ENCODE data around the gene CFAP161. TPM values are rescaled to one million over a fixed set of nuclear protein-coding genes. Genes with fewer than 3 reads are reported as not detected.

The CFAP161 gene
- total and polyA plus RNA-seq, 9 of the 15 experiments (the other 6 are each of a cell fraction or from before 2014, with no cell fraction given): 25.8 to 83.3 (median 75.6) TPM

DNA sequence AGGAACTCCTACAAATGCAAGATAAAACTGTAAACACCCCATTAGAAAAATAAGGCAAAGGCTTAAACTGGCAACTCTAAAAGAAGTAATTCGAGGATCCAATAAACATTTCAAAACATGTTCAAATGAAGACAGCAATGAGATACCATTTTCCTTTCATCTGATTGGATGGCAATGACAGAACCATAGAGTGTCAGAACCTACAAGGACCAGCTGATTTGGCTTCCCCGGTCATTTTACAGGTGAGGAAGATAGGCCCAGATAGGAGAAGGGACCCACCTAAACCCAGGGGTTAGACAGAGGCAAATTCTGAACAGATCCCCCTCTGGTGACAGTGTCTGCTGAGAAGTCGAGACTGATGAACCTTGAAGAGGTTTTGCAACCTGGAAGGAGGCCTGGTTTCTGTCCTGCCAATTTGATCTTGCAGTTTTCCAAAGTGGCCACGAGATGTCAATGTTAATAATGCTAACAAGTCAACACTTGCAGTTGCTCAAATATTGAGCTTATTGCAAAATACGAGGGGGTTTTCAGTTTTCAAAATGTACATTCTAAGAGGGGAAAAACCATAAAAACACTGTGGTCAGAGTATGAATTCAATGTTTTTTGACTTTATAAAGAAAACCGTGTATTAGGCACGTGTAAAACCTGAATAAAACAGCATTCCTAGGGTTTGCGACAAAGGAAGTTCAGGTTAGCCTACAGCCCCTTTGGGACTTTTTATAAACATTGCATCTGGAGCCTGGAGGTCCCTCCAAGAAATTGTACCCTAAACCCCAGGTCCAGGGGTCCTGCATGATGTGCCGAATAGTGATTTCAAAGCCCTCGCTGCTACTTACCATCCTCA lies 21.5 kb downstream of the CFAP161 start:
- ATAC-seq: peak; percentile 86
- TF ChIP-seq, protein P1, sequence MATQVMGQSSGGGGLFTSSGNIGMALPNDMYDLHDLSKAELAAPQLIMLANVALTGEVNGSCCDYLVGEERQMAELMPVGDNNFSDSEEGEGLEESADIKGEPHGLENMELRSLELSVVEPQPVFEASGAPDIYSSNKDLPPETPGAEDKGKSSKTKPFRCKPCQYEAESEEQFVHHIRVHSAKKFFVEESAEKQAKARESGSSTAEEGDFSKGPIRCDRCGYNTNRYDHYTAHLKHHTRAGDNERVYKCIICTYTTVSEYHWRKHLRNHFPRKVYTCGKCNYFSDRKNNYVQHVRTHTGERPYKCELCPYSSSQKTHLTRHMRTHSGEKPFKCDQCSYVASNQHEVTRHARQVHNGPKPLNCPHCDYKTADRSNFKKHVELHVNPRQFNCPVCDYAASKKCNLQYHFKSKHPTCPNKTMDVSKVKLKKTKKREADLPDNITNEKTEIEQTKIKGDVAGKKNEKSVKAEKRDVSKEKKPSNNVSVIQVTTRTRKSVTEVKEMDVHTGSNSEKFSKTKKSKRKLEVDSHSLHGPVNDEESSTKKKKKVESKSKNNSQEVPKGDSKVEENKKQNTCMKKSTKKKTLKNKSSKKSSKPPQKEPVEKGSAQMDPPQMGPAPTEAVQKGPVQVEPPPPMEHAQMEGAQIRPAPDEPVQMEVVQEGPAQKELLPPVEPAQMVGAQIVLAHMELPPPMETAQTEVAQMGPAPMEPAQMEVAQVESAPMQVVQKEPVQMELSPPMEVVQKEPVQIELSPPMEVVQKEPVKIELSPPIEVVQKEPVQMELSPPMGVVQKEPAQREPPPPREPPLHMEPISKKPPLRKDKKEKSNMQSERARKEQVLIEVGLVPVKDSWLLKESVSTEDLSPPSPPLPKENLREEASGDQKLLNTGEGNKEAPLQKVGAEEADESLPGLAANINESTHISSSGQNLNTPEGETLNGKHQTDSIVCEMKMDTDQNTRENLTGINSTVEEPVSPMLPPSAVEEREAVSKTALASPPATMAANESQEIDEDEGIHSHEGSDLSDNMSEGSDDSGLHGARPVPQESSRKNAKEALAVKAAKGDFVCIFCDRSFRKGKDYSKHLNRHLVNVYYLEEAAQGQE (IDR thresholded peaks at IDR 0.05; ENCODE audit: borderline replicate concordance): peak; percentile 87
- TF ChIP-seq, protein P1 (CRISPR knock-in tag; IDR thresholded peaks at IDR 0.05; ENCODE audit: low read depth): no peak
- TF ChIP-seq, protein P2, sequence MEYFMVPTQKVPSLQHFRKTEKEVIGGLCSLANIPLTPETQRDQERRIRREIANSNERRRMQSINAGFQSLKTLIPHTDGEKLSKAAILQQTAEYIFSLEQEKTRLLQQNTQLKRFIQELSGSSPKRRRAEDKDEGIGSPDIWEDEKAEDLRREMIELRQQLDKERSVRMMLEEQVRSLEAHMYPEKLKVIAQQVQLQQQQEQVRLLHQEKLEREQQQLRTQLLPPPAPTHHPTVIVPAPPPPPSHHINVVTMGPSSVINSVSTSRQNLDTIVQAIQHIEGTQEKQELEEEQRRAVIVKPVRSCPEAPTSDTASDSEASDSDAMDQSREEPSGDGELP (CRISPR knock-in tag; IDR thresholded peaks at IDR 0.05; ENCODE audit: borderline replicate concordance): peak; percentile 42
- TF ChIP-seq CEBPB (tag; IDR thresholded peaks at IDR 0.05) (peak; percentile 97), TRIM24 (IDR thresholded peaks at IDR 0.05) (0 out of 4 replicates have a peak, but pooled peaks of 1 of the 2 experiments have one; percentile 14), NCOA6 (IDR thresholded peaks at IDR 0.05) (no peak)
- TF ChIP-seq, protein P3, sequence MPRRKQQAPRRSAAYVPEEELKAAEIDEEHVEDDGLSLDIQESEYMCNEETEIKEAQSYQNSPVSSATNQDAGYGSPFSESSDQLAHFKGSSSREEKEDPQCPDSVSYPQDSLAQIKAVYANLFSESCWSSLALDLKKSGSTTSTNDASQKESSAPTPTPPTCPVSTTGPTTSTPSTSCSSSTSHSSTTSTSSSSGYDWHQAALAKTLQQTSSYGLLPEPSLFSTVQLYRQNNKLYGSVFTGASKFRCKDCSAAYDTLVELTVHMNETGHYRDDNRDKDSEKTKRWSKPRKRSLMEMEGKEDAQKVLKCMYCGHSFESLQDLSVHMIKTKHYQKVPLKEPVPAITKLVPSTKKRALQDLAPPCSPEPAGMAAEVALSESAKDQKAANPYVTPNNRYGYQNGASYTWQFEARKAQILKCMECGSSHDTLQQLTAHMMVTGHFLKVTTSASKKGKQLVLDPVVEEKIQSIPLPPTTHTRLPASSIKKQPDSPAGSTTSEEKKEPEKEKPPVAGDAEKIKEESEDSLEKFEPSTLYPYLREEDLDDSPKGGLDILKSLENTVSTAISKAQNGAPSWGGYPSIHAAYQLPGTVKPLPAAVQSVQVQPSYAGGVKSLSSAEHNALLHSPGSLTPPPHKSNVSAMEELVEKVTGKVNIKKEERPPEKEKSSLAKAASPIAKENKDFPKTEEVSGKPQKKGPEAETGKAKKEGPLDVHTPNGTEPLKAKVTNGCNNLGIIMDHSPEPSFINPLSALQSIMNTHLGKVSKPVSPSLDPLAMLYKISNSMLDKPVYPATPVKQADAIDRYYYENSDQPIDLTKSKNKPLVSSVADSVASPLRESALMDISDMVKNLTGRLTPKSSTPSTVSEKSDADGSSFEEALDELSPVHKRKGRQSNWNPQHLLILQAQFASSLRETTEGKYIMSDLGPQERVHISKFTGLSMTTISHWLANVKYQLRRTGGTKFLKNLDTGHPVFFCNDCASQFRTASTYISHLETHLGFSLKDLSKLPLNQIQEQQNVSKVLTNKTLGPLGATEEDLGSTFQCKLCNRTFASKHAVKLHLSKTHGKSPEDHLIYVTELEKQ (CRISPR knock-in tag; IDR thresholded peaks at IDR 0.05): no peak

More for the DNA sequence above, 21.5 kb downstream of the CFAP161 start:
- H4K20me1 ChIP-seq (replicated peaks; ENCODE audit: control insufficient read depth, insufficient read depth, low read length): no peaks in the 10 kb centered on the region
- WGBS (ENCODE audit: insufficient coverage, low coverage, missing lambda C conversion rate): 39% methylated on average over 10 of the region's 10 CpGs
- H3K9me3 ChIP-seq (replicated peaks; ENCODE audit: control insufficient read depth, insufficient read depth, low read depth, low read length): no peaks in the 10 kb centered on the region
- no peaks in the 10 kb centered on the region for H3K79me2 ChIP-seq (ENCODE audit: control insufficient read depth, insufficient read depth, low read length)
- no TSS peak for BruUV-seq (replicated peaks)
- peak overlapping the region; percentile 35 for H2AFZ ChIP-seq (ENCODE audit: low read depth, low read length)
- DNase-seq (ENCODE audit: extremely low read depth in 1 of 4, low spot score in 3 of 4) (peak; percentile 37 to 72 (median 53)), FAIRE-seq (peak; percentile 92)
- ChIA-PET POLR2A (interaction anchor here (0.6 to 1.9 kb wide), 5 partner anchors 8 to 1147 kb away, joined by 3 to 13 read pairs (median 6); no protein-coding TSS in a partner anchor), CTCF (ENCODE audit: low intra/inter-chr PET ratio) (interaction anchor here (0.7 to 2.8 kb wide), 8 partner anchors 50 to 179 kb away, joined by 3 to 38 read pairs (median 4); no protein-coding TSS in a partner anchor)
- no peaks in the 10 kb centered on the region; a peak in 3 of 5 replicates for H3K4me1 ChIP-seq (replicated peaks in 1 of 2; ENCODE audit: control insufficient read depth in 2 of 2, insufficient read depth in 2 of 2, low read length in 2 of 2)
- no peak overlapping the region for H3K27ac ChIP-seq (ENCODE audit: extremely low read depth, low read depth, low read length)
- no peak overlapping the region for H3K9ac ChIP-seq (ENCODE audit: insufficient read depth in 1 of 2, low read depth in 2 of 2, low read length in 2 of 2)
- no peak overlapping the region for H3K4me3 ChIP-seq
- H3K27me3 ChIP-seq (ENCODE audit: control insufficient read depth in 2 of 2, insufficient read depth in 2 of 2, low read length in 2 of 2): no peaks in the 10 kb centered on the region
- in situ Hi-C loops (cut with MboI) (no loop called here), intact Hi-C loops (cut with micrococcal nuclease) (loop anchor here (1.0 to 2.0 kb wide), 4 partner anchors 49 to 179 kb away; no protein-coding TSS in a partner anchor)
- H3K36me3 ChIP-seq (ENCODE audit: control insufficient read depth, insufficient read depth, low read length): 0 out of 3 replicates have a peak, but pooled peaks cover 7% of the 10 kb centered on the region
- H3K4me2 ChIP-seq (ENCODE audit: insufficient read depth, low read length): no peak overlapping the region
- no peaks in the 10 kb centered on the region for H3K9me1 ChIP-seq (ENCODE audit: control insufficient read depth, insufficient read depth, low read length)
